ENCODE measurements around the gene KCNN3. TPM values are rescaled to one million over a fixed set of nuclear protein-coding genes. Genes with fewer than 3 reads are reported as not detected.

KCNN3 gene
- total RNA-seq, 1 experiment from 2014 or later = 1.3 TPM

DNA sequence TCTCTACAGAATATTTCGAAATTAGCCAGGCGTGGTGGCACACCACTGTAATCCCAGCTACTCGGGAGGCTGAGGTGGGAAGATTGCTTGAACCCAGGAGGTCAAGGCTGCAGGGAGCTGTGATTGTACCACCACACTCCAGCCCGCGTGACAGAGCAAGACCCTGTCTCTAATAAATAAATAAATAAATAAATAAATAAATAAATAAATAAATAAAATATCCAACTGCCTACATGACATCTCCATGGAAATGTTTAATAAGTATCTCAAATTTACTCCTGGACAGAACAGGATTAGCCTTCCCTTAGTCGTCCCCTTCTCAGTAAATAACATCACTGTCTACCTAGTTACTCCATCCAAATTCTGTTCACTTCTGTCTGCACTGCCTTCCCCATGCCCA is 29.0 kb upstream of the KCNN3 start (continued):
- TF ChIP-seq ATF1 (CRISPR knock-in tag; IDR thresholded peaks at IDR 0.05) = no peak
- TF ChIP-seq, protein P1, sequence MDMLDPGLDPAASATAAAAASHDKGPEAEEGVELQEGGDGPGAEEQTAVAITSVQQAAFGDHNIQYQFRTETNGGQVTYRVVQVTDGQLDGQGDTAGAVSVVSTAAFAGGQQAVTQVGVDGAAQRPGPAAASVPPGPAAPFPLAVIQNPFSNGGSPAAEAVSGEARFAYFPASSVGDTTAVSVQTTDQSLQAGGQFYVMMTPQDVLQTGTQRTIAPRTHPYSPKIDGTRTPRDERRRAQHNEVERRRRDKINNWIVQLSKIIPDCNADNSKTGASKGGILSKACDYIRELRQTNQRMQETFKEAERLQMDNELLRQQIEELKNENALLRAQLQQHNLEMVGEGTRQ (CRISPR knock-in tag; IDR thresholded peaks at IDR 0.05) = no peak
- TF ChIP-seq, protein P2, sequence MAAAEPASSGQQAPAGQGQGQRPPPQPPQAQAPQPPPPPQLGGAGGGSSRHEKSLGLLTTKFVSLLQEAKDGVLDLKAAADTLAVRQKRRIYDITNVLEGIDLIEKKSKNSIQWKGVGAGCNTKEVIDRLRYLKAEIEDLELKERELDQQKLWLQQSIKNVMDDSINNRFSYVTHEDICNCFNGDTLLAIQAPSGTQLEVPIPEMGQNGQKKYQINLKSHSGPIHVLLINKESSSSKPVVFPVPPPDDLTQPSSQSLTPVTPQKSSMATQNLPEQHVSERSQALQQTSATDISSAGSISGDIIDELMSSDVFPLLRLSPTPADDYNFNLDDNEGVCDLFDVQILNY (CRISPR knock-in tag; IDR thresholded peaks at IDR 0.05) = no peak

DNA sequence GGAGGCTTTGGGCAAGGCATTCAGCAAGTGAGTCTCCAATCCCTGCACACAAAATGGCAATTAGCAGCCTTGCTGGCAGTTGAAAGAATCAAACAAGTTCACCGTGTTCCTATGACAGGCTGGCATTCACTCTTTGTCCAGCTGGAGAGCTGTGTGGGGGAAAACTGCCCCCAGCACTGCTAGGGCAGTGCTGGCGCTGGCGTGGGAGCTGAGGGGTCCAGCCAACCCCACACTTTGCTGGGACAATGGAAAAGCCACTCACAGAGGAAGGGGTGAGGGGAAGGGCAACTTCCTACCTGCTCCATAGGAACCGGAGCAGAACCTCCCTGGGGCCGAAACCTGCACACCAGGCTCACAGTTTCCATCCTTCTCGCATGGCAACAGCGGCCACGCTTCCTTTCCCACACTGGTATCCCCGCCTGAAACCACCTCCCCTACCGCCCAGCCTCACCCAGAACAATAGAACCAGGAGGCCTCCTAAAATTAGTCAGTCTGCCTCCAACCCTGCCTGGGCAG is 26.7 kb upstream of the KCNN3 start:
- Mint-ChIP-seq H3K27me3 (ENCODE audit: low read depth) (no peaks in the 10 kb centered on the region; the same call in 1 of the 2 replicates), H3K36me3 (no peaks in the 10 kb centered on the region), H3K4me3 (no peak overlapping the region), H3K9me3 (peaks cover 4% of the 10 kb centered on the region; the same call in 1 of the 2 replicates), H3K4me1 (no peaks in the 10 kb centered on the region), H3K27ac (no peak overlapping the region)
- DNase-seq (ENCODE audit: low spot score) (no peak), ATAC-seq (no peak)
- POLR2A ChIA-PET = interaction anchor here (0.6 kb wide), 1 partner anchor 252 kb away, joined by 4 read pairs; no protein-coding TSS in a partner anchor
- no peak for TF ChIP-seq CREB1 (CRISPR knock-in tag; IDR thresholded peaks at IDR 0.05)
- TF ChIP-seq, protein P2 (CRISPR knock-in tag; IDR thresholded peaks at IDR 0.05) = no peak
- TF ChIP-seq FOXK1 (CRISPR knock-in tag; IDR thresholded peaks at IDR 0.05) = no peak
- TF ChIP-seq ZNF263 (CRISPR knock-in tag; IDR thresholded peaks at IDR 0.05; ENCODE audit: low read depth) = no peak
- TF ChIP-seq SP1 (CRISPR knock-in tag; conservative IDR thresholded peaks at IDR 0.05) = no peak
- TF ChIP-seq ZNF138 (CRISPR knock-in tag; conservative IDR thresholded peaks at IDR 0.05) = no peak
- no peak for TF ChIP-seq KAT7 (CRISPR knock-in tag; IDR thresholded peaks at IDR 0.05; ENCODE audit: borderline replicate concordance)
- TF ChIP-seq, protein P3, sequence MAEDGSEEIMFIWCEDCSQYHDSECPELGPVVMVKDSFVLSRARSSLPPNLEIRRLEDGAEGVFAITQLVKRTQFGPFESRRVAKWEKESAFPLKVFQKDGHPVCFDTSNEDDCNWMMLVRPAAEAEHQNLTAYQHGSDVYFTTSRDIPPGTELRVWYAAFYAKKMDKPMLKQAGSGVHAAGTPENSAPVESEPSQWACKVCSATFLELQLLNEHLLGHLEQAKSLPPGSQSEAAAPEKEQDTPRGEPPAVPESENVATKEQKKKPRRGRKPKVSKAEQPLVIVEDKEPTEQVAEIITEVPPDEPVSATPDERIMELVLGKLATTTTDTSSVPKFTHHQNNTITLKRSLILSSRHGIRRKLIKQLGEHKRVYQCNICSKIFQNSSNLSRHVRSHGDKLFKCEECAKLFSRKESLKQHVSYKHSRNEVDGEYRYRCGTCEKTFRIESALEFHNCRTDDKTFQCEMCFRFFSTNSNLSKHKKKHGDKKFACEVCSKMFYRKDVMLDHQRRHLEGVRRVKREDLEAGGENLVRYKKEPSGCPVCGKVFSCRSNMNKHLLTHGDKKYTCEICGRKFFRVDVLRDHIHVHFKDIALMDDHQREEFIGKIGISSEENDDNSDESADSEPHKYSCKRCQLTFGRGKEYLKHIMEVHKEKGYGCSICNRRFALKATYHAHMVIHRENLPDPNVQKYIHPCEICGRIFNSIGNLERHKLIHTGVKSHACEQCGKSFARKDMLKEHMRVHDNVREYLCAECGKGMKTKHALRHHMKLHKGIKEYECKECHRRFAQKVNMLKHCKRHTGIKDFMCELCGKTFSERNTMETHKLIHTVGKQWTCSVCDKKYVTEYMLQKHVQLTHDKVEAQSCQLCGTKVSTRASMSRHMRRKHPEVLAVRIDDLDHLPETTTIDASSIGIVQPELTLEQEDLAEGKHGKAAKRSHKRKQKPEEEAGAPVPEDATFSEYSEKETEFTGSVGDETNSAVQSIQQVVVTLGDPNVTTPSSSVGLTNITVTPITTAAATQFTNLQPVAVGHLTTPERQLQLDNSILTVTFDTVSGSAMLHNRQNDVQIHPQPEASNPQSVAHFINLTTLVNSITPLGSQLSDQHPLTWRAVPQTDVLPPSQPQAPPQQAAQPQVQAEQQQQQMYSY (CRISPR knock-in tag; IDR thresholded peaks at IDR 0.05) = no peak
- TF ChIP-seq FOXP4 (CRISPR knock-in tag; IDR thresholded peaks at IDR 0.05) = no peak
- TF ChIP-seq NFE2L1 (CRISPR knock-in tag; IDR thresholded peaks at IDR 0.05) = no peak
- no peak for TF ChIP-seq HMGXB4 (CRISPR knock-in tag; IDR thresholded peaks at IDR 0.05)
- CTCF ChIA-PET = interaction anchor here (1.3 to 2.8 kb wide), 4 partner anchors 15 to 120 kb away, joined by 3 to 8 read pairs (median 4); no protein-coding TSS in a partner anchor

All from WTC11 (cell line).